AG09309 (cell line): Measurements from ENCODE around the gene ULK1.

Source experiments
- DNase-seq: peaks from one replicate; pipeline ENCODE4 v3.0.0-alpha.2; 2010; ENCODE audit warnings: low read depth
- H3K4me3 ChIP-seq: 2 replicates; pipeline ENCODE4 v1.5.1; 2011; ENCODE audit warnings: mild to moderate bottlenecking, low read depth, low read length, moderate library complexity; ENCODE audit not compliant: control insufficient read depth
- TF ChIP-seq, protein P1 (sequence below): IDR thresholded peaks from 2 replicates; pipeline ENCODE4 v1.5.1; 2011; ENCODE audit warnings: mild to moderate bottlenecking, low read depth, low read length, inconsistent platforms; ENCODE audit not compliant: insufficient read depth, control insufficient read depth; ENCODE audit errors: missing control alignments

The ULK1 gene

DNA sequence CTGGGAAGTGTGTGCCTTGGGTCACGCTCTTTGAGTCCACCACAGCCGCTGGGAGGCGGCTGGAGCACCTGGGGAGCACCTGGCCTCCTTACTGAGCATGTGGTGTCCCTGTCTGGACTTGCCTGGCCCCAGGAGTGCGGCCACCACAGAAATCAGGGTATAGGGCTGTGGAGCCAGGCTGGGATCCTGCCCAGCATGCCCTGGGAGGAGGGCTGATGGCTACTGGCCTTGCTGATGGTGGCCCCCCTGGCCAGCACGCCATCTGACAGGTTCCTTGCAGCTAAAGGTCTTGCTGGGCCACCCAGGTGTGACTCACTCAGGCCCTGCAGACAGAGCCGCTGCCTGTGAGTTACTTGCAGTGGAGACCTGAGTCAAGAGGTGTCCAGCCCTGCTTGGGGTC lies 6.0 kb downstream of the ULK1 start:
- TF ChIP-seq, protein P1, sequence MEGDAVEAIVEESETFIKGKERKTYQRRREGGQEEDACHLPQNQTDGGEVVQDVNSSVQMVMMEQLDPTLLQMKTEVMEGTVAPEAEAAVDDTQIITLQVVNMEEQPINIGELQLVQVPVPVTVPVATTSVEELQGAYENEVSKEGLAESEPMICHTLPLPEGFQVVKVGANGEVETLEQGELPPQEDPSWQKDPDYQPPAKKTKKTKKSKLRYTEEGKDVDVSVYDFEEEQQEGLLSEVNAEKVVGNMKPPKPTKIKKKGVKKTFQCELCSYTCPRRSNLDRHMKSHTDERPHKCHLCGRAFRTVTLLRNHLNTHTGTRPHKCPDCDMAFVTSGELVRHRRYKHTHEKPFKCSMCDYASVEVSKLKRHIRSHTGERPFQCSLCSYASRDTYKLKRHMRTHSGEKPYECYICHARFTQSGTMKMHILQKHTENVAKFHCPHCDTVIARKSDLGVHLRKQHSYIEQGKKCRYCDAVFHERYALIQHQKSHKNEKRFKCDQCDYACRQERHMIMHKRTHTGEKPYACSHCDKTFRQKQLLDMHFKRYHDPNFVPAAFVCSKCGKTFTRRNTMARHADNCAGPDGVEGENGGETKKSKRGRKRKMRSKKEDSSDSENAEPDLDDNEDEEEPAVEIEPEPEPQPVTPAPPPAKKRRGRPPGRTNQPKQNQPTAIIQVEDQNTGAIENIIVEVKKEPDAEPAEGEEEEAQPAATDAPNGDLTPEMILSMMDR = no peak
- no peak for DNase-seq
- H3K4me3 ChIP-seq = no peak overlapping the region

DNA sequence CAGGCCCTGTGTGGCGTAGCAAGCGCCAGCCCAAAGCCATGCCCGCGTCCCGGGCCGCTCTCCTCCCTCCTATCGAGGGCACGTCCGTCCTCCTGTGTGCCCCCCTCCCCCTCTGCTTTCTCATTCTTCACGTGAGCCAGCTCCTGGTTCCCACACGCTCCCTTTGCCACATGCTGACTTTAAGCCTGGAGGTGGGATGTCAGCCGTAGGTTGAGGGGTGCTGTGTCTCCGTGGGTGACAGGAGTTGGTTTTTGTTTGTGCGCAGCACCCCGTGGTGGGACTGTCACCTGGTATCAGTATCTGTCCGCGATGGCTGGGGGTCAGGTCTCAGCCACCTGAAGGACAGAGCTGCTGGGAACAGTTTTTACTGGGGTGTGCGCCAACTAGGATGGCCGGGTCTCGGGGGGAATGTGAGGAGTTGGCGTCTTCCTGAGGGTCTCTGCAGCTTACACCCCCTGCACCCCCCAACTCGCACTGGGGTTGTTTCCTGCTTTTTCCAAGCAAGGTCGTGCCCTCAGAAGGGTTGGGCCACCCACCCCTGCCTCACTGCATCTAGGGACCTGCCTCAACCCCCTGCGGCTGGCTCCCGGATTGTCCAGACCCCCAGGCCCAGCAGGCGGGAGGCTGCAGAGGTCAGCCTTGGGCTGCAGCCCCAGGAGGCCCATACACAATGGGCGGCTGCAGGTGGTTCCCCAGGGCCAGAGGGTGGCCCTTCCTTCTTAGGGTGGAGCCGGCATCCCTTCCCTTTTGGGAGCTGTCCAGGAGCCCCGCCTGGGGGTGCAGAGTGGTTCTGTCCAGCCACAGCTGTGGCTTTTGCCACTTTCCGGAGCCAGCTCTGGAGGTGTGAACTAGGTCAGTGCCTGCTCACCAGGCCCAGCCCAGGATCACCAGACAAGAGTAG lies 7.3 kb downstream of the ULK1 start:
- H3K4me3 ChIP-seq = no peak overlapping the region
- no peak for DNase-seq
- TF ChIP-seq, protein P1 = no peak

DNA sequence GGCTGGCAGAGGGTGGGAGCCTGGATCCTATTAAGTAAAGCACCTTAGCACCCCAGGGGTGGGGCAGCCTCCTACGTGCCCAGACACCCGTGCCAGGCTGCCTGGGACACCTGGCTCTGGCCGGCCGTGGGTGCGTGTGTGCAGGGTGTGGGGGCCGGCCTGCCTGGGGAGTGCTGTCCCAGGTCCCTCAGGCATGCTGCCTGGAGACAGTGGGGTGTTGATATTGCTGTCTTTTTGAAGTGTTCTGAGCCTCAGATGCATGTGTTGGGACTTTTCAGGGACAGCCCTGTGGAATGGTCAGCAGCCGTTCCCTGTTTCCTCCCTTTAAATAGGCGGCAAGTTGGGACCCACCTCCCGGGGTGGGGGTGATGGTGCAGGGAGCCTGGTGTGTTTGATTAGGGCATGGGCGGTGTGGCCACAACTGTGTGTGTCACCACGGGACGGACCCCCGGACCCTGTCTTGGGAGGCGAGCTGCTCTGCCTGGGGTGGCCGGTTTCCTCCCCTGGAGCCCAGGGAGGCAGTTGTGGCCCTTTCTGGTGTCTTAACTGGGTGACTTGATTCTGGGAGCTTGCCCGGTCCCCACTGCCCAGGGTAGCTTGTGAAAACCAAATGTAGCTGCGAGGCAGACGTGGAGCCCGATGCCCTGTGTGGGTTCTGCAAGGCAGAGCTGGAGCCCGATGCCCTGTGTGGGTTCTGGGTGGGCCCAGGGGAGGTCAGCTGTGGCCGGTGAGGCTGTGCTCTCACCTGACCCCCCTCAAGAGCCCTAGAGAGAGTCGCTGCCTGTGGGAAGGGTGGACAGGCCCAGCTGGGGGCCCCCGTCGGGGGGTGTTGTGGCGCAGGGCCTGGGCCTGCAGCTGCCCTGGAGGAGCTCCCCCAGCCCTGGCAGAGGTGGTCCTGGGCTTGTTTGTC lies 8.2 kb downstream of the ULK1 start:
- H3K4me3 ChIP-seq = no peak overlapping the region
- no peak for DNase-seq
- TF ChIP-seq, protein P1 = no peak

DNA sequence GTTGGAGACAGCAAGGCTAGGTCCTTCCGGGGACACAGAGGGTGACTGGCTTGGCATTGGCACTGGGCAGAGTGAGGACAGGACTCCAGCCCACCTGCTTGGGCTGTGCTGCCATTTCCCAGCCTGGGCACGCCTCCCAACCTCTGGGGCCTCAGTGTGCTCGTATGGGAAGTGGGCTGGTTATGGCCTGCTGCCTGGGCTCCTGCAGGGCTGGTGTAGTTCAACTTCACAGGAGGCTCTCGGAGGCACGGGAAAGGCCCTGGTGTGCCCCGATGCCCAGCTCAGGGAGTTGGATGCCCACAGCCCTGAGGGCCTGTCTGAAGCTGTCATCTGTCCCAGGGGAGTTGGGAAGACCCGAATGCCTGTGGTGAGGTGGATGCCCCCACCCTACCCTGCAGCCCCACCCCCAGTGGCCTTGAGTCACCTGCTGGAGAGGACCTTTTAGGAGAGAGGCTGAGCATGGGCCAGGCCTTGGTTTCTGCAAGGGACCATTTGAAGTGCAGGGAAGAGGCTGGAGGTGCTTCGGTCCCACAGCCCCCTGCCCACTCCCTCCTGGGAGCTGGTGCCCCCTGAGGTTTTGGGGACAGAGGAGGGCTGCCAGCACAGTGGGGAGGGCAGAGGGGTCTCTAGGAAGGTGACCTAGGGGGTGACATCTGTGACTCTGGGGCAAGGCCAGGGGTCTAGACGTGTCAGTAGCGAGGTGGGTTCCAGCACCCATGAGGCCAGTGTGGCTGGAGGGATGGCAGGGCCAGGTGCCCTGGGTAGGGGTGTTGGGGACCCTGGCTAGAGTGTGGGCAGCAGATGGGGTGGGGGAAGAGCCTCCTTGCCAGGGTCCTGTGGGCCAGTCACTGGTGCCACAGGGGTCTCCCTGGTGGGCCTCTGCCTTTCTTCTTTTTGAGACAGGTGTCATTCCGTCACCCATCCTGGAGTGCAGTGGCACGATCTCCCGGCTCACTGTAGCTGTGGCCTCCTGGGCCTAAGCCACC lies 9.1 kb downstream of the ULK1 start:
- TF ChIP-seq, protein P1 = no peak
- DNase-seq = no peak
- H3K4me3 ChIP-seq = no peak overlapping the region

DNA sequence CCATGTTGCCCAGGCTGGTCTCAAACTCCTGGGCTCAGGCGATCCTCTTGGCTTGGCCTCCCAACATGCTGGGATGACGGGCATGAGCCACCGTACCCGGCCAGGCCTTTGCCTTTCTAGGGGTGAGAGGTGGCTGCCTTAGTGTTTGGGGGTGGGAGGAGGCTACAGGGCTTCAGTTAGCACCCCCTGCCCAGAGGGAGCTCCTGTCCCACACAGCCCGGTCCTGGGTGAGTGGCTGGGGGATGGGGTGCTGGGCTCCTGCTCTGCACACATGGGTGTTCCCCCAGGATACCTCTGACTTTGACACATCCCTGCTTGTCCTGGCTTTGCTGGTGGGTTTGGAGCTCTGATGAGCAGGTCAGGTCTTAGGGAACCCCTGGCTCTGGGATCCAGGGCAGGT lies 9.9 kb downstream of the ULK1 start:
- TF ChIP-seq, protein P1 = no peak
- H3K4me3 ChIP-seq = no peak overlapping the region
- no peak for DNase-seq

DNA sequence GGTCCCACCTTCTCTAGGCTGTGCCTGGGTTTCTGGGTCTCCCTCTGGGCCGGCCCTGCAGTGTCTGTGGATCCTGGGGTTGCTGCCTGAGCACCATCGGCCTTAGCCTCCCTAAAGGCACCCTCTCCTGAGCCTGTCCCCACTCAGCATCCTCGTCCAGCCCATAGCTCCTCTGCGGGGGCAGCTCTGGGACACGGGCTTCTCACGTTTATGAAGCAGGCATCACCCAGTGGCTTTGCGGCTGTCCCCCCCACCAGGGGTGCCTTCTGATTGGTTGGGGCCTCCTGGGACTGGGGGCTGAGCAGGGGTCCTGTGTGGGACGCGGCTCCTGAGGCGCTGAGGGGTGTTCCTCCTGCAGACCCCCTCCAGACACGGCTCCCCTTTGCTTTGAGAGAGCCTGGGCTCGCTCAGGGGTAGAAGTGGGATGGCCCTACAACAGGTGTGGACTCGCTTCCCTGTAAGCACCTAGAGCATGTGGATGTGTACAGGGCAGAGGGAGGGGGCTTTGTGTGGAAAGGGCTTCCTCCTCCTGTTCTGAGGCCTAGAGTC lies 10.7 kb downstream of the ULK1 start:
- TF ChIP-seq, protein P1 = no peak
- no peak for DNase-seq
- H3K4me3 ChIP-seq = no peak overlapping the region
